ENCODE results near the gene MSH5. TPM values are rescaled to one million over a fixed set of nuclear protein-coding genes. Genes with fewer than 3 reads are reported as not detected.

The MSH5 gene
- total RNA-seq, 2 donors from 2014 or later: 13.3 to 34.2 TPM

DNA sequence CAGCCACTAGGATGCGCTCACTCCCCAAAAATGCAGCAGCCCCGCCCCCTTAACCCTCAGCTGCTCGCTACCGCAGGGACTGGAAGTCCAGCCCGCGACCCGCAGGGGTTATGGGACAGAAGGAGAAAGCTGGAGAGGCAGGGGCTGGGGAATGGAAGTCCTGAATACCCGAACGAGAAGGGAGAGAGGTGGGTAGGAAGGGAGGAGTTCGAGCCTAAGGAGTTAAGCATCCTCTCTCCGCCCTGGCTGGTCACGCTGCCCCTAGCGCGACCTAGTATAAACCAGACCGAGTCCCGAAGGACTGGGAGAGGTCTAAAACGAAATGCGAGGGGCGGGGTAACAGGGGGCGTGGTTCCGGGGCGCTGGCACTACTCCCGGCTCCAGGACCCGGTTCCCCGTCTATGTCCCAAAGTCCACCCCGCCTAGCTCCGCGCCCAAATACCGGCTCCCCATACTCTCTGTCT is 10.3 kb upstream of the MSH5 start:
- TF ChIP-seq, protein P1, sequence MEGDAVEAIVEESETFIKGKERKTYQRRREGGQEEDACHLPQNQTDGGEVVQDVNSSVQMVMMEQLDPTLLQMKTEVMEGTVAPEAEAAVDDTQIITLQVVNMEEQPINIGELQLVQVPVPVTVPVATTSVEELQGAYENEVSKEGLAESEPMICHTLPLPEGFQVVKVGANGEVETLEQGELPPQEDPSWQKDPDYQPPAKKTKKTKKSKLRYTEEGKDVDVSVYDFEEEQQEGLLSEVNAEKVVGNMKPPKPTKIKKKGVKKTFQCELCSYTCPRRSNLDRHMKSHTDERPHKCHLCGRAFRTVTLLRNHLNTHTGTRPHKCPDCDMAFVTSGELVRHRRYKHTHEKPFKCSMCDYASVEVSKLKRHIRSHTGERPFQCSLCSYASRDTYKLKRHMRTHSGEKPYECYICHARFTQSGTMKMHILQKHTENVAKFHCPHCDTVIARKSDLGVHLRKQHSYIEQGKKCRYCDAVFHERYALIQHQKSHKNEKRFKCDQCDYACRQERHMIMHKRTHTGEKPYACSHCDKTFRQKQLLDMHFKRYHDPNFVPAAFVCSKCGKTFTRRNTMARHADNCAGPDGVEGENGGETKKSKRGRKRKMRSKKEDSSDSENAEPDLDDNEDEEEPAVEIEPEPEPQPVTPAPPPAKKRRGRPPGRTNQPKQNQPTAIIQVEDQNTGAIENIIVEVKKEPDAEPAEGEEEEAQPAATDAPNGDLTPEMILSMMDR (IDR thresholded peaks at IDR 0.05): peak; percentile 46
- Histone ChIP-seq H3K27ac (peak overlapping the region; percentile 96), H3K36me3 (peaks cover 14% of the 10 kb centered on the region), H3K27me3 (no peaks in the 10 kb centered on the region), H3K9ac (ENCODE audit: low read depth in 2 of 2, low read length in 2 of 2) (peak overlapping the region; percentile 76 to 95), H3K4me3 (peak overlapping the region; percentile 60), H3K4me1 (peaks cover 13% of the 10 kb centered on the region), H3K9me3 (no peaks in the 10 kb centered on the region)
- intact Hi-C loops (cut with DNase I): no loop called here
- peak; percentile 97 for DNase-seq

DNA sequence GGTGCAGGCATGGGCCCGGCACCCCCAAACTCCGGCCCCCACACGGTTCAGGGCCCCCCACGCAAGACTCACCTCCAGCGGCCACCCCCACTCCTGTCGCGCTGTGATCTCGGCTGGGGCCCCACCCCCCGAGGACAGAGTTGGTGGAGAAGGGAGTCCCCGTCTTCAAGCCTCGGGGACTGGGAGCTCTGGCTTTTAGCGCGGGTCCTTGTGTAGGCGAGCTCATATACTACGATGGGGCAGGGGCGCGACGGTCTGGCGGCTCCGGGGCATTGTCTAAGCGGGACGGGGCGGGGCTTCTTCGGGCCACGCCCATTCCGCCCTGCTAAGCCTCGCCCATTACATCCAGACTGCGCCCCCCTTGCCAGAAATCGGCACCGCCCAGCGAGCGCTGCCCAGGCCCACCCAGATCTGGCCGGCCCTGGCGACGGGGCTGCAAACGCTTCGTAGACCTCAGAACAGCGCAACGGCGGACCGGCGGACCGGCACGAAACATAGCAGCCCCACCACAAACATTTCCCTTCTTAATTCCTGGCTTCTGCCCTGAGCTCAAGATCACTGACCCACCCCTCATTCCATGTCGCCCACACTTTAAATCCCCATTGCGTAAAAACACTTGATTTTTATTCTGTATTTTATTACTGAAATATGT is 9.7 kb upstream of the MSH5 start:
- Histone ChIP-seq H3K9ac (ENCODE audit: low read depth in 2 of 2, low read length in 2 of 2) (peak overlapping the region; percentile 76 to 95), H3K27me3 (no peaks in the 10 kb centered on the region), H3K36me3 (peaks cover 14% of the 10 kb centered on the region), H3K9me3 (no peaks in the 10 kb centered on the region), H3K4me3 (peak overlapping the region; percentile 60), H3K4me1 (peaks cover 13% of the 10 kb centered on the region), H3K27ac (peak overlapping the region; percentile 96)
- TF ChIP-seq, protein P1 (IDR thresholded peaks at IDR 0.05): no peak
- intact Hi-C loops (cut with DNase I): no loop called here
- DNase-seq: peak; percentile 92

DNA sequence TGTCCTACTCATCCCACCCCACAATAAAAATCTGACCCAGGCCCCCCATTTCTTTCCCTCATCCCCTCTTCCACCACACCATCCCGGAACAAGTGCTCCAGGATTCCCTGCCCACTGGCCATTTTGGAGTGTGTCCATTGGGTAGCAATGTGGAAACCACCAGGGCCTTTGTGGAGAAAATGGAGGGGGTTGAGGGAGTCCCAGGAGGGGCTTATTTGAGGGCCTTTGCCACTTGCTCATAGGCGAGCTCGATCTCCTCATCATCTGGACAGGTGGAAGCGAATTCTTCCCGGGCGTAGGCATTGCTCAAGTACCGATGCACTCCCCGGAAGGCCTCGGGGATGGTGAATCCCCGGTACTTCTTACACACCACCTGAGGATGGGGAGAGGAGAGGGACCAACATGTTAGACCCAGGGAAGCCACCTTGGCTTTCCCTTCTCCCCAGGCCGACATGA is 9.1 kb upstream of the MSH5 start:
- H3K4me3 ChIP-seq: peak overlapping the region; percentile 60
- H3K4me1 ChIP-seq: peaks cover 13% of the 10 kb centered on the region
- intact Hi-C loops (cut with DNase I): no loop called here
- H3K9me3 ChIP-seq: no peaks in the 10 kb centered on the region
- H3K9ac ChIP-seq (ENCODE audit: low read depth in 2 of 2, low read length in 2 of 2): peak overlapping the region; percentile 76 to 95
- no peak for DNase-seq
- TF ChIP-seq, protein P1 (IDR thresholded peaks at IDR 0.05): no peak
- H3K27ac ChIP-seq: peak overlapping the region; percentile 96
- no peaks in the 10 kb centered on the region for H3K27me3 ChIP-seq
- H3K36me3 ChIP-seq: peaks cover 14% of the 10 kb centered on the region

DNA sequence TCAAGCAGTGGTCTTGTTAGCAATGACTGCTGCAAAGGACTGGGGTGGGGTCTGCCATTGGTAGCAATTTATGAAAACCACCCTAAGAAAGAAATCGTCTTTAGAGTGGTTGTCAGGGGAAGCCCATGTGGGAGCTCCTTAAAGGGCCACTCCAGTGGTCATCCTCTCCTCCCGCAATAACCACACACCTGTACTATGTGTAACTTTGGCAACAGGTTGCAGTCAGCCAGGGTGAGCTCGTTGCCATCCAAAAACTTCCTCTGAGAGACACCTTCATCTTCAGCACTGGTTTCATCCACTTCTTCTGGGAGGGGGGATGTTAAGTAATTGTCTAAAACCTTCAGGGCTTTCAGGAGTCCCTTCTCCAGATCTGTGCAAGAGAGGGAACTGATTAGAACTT is 7.8 kb upstream of the MSH5 start:
- H3K4me1 ChIP-seq: peaks cover 13% of the 10 kb centered on the region
- peak overlapping the region in 1 of 2 donors; percentile 14 for H3K9ac ChIP-seq (ENCODE audit: low read depth in 2 of 2, low read length in 2 of 2)
- H3K27me3 ChIP-seq: no peaks in the 10 kb centered on the region
- intact Hi-C loops (cut with DNase I): no loop called here
- H3K9me3 ChIP-seq: no peaks in the 10 kb centered on the region
- TF ChIP-seq, protein P1 (IDR thresholded peaks at IDR 0.05): no peak
- peaks cover 14% of the 10 kb centered on the region for H3K36me3 ChIP-seq
- H3K4me3 ChIP-seq: no peak overlapping the region
- DNase-seq: no peak
- H3K27ac ChIP-seq: peak overlapping the region; percentile 23

DNA sequence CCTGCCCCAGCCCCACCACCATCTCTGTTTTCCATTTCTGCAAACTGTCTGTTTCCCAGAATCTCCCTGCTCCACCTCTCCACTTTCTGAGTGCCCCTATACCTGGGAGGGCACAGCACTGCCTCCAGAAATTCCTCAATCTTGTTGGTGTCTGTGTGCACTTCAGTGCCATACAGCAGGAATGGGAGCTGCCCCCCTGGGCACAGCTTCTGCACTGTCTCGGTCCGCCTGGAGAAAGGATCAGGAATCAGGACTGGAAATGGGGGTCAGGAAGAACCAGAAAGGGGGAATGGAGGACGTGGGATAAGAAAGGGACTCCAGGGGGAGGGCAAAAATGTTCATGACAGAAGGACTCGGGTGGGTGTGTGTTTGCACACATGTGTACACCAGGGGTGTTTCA is 6.1 kb upstream of the MSH5 start:
- Histone ChIP-seq H3K9ac (ENCODE audit: low read depth in 2 of 2, low read length in 2 of 2) (peak overlapping the region; percentile 95 to 100), H3K4me1 (peaks cover 10% of the 10 kb centered on the region), H3K27me3 (no peaks in the 10 kb centered on the region), H3K27ac (peak overlapping the region; percentile 86), H3K9me3 (no peaks in the 10 kb centered on the region), H3K4me3 (no peak overlapping the region), H3K36me3 (peaks cover 14% of the 10 kb centered on the region)
- DNase-seq: no peak
- TF ChIP-seq, protein P1 (IDR thresholded peaks at IDR 0.05): no peak
- intact Hi-C loops (cut with DNase I): no loop called here
